Lower lobe of right lung (tissue), 2 donors: ENCODE data around the gene DMRT3. TPM values are rescaled to one million over a fixed set of nuclear protein-coding genes. Genes with fewer than 3 reads are reported as not detected.
A peak's percentile ranks its signal among the peaks of the same experiment; 100 is the strongest.

Source experiments
- ATAC-seq, 2 donors: fragments of 200-7000 bp; cut with Tn5 transposase; one replicate each; pipeline ENCODE4 v1.9.1; 2020 to 2022; ENCODE audit warnings: mild to moderate bottlenecking in 2 of 2, moderate library complexity in 2 of 2
- DNase-seq: peaks from one replicate; pipeline ENCODE4 v3.0.0-alpha.2; 2020
- H3K27ac ChIP-seq: fragments of 200-600 bp; one replicate; pipeline ENCODE4 v1.8.0; 2022
- H3K27me3 ChIP-seq: fragments of 200-600 bp; one replicate; pipeline ENCODE4 v1.8.0; 2022; ENCODE audit warnings: low read depth
- H3K36me3 ChIP-seq: fragments of 200-600 bp; one replicate; pipeline ENCODE4 v1.8.0; 2022; ENCODE audit warnings: mild to moderate bottlenecking
- H3K4me1 ChIP-seq: fragments of 200-600 bp; one replicate; pipeline ENCODE4 v1.8.0; 2022
- H3K4me3 ChIP-seq: fragments of 200-600 bp; one replicate; pipeline ENCODE4 v1.8.0; 2022; ENCODE audit warnings: mild to moderate bottlenecking
- H3K9me3 ChIP-seq: fragments of 200-600 bp; one replicate; pipeline ENCODE4 v1.8.0; 2022
- CTCF ChIP-seq: fragments of 200-600 bp; IDR thresholded peaks from one replicate; pipeline ENCODE4 v1.8.0; 2022; ENCODE audit warnings: antibody characterized with exemption, mild to moderate bottlenecking
- intact Hi-C: fragments of 100-400 bp; cut with DNase I; formaldehyde crosslinking; loops from one replicate; pipeline ENCODE4 v1.11.0; 2022
- total RNA-seq: library from RNA; stranded (reverse); fragmentation: NEBNext Ultra II Directional; extraction: Animal tissue kit (Norgen Biotek cat#: 25700); gene quantifications from one replicate; pipeline ENCODE4 v1.2.1, GENCODE V29; 2021
- donor health status: DM: no; HTN: yes; CAD: no; lungs with severe emphysema.

Gene DMRT3
- total RNA-seq, 1 donor from 2014 or later = 0.24 TPM

GRCh38 chr9:975740-976257, 656 bp upstream of the DMRT3 start:
- ATAC-seq = no peak
- H3K27ac ChIP-seq = no peak overlapping the region
- no peak overlapping the region for H3K4me3 ChIP-seq

GRCh38 chr9:976943-977837, 735 bp downstream of the DMRT3 start:
- Histone ChIP-seq H3K9me3 (no peaks in the 10 kb centered on the region), H3K4me3 (peak overlapping the region; percentile 3), H3K27me3 (peaks cover 99% of the 10 kb centered on the region), H3K36me3 (no peaks in the 10 kb centered on the region), H3K4me1 (peaks cover 19% of the 10 kb centered on the region), H3K27ac (no peak overlapping the region)
- no peak for DNase-seq
- no peak for TF ChIP-seq CTCF
- ATAC-seq = peak; percentile 14 to 20
- intact Hi-C loops = no loop called here

More at GRCh38 chr9:975740-976257, 656 bp upstream of the DMRT3 start:
- no peak for TF ChIP-seq CTCF
- Histone ChIP-seq H3K9me3 (no peaks in the 10 kb centered on the region), H3K27me3 (peaks cover 99% of the 10 kb centered on the region), H3K36me3 (no peaks in the 10 kb centered on the region), H3K4me1 (peaks cover 31% of the 10 kb centered on the region)
- no peak for DNase-seq
- intact Hi-C loops = no loop called here

GRCh38 chr9:977838-978830, 1.7 kb downstream of the DMRT3 start:
- Histone ChIP-seq H3K27ac (no peak overlapping the region), H3K27me3 (peaks cover 99% of the 10 kb centered on the region), H3K4me1 (peaks cover 10% of the 10 kb centered on the region), H3K9me3 (no peaks in the 10 kb centered on the region), H3K4me3 (no peak overlapping the region), H3K36me3 (no peaks in the 10 kb centered on the region)
- no peak for DNase-seq
- intact Hi-C loops = no loop called here
- ATAC-seq = no peak
- TF ChIP-seq CTCF = no peak

- Histone ChIP-seq H3K4me1 (peaks cover 10% of the 10 kb centered on the region), H3K4me3 (no peak overlapping the region), H3K27me3 (peaks cover 99% of the 10 kb centered on the region), H3K9me3 (no peaks in the 10 kb centered on the region), H3K36me3 (no peaks in the 10 kb centered on the region), H3K27ac (no peak overlapping the region)
- no peak for ATAC-seq
- DNase-seq = no peak
- TF ChIP-seq CTCF = no peak
- intact Hi-C loops = no loop called here
Observed at GRCh38 chr9:979983-980382, 3.5 kb downstream of the DMRT3 start.

GRCh38 chr9:980640-981039, 4.2 kb downstream of the DMRT3 start:
- H3K9me3 ChIP-seq = no peaks in the 10 kb centered on the region
- H3K4me3 ChIP-seq = no peak overlapping the region
- H3K27ac ChIP-seq = no peak overlapping the region
- ATAC-seq (no peak), DNase-seq (no peak)
- no peak for TF ChIP-seq CTCF
- H3K4me1 ChIP-seq = peaks cover 10% of the 10 kb centered on the region
- intact Hi-C loops = no loop called here
- no peaks in the 10 kb centered on the region for H3K36me3 ChIP-seq
- H3K27me3 ChIP-seq = peaks cover 99% of the 10 kb centered on the region
